ENCODE data around the gene CD180.
A peak's percentile ranks its signal among the peaks of the same experiment; 100 is the strongest.

The CD180 gene

DNA sequence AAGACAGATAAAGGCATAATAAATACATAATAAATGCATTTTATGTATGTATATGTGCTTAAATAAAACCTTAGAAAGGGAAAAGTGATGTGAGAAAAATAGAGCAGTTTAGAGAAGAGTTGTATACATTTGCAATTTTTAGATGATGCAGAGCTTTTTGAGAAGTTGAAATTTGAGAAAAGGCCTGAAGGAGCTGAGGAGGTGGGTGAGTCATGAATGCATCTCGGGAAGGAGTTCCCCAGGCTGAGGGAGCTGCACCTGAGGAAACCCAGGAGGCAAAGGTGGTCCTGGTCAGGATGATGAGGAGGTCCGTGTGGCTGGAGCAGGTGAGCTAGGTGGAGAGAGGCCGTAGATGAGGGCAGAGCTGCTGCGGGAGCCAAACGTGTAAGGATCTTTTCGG, 17.4 kb upstream of the CD180 start:
- DNase-seq (ENCODE audit: low read depth in 1 of 2, low spot score in 1 of 2) = no peak

DNA sequence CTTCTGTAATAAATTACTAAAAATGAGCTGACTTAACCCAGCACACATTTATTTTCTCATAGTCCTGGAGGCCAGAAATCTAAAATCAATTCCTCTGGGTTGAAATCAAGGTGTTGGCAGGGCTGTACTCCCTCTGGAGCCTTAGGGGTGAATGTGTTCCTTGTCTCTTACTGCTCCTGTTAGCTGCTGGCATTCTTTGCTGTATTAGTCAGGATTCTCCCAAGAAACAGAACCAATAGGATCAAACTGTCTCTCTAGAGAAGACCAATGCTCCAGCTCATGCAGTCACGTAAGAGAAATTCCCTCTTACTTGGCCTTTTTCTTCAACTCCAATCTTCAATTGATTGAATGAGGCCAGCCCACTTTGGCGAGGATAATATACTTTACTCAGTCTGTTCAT, 15.3 kb upstream of the CD180 start:
- no peak for DNase-seq (ENCODE audit: low read depth in 1 of 2, low spot score in 1 of 2)

- peak in 1 of 2 donors; percentile 37 for DNase-seq (ENCODE audit: low read depth in 1 of 2, low spot score in 1 of 2)
Measured at GRCh38 chr5:67209141-67209771, 12.7 kb upstream of the CD180 start.

GRCh38 chr5:67208403-67208802, 11.8 kb upstream of the CD180 start:
- DNase-seq (ENCODE audit: low read depth in 1 of 2, low spot score in 1 of 2) = no peak

DNA sequence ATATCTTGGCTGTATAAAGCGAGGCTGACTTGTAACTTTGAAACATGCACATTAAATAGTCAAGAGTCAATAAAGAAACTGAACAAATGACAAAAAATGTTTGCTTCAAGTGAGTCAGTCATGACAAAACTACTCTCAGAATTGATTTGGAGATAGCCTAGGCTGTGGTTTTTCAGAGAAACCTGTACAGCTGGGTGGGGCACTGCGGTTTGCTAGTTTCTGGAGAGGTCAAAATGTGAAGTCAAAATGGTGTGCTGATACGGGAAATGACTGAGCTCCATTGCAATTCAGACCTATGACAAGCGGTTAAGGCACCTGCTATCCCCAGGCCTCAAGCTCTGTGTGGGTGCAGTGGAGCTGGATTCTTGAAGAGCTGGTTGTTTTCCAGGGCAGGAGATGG, 10.3 kb upstream of the CD180 start:
- DNase-seq (ENCODE audit: low read depth in 1 of 2, low spot score in 1 of 2) = peak; percentile 58 to 68

GRCh38 chr5:67206461-67206860, 9.9 kb upstream of the CD180 start:
- no peak for DNase-seq (ENCODE audit: low read depth in 1 of 2, low spot score in 1 of 2)

- DNase-seq (ENCODE audit: low read depth in 1 of 2, low spot score in 1 of 2) = no peak
Measured at GRCh38 chr5:67205981-67206380, 9.4 kb upstream of the CD180 start.

DNA sequence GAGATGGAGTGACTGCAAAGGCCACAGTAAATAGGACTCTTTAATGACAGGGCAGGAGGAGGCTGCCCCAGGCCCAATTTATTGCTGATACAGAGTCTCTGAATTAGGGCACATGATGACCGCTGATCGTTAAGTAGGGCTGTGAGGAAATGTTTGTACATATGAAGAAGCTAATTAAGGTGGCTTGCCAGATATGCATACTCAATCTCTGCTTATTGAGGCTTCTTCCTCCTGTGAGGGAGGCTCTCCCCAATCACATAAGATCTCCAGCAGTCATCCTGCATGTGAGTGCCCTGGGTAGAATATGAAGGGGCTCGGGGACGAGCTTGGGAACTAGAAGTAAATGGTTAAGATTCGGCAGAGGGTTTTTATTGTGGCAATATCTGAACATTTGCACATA, 8.2 kb upstream of the CD180 start:
- no peak for DNase-seq (ENCODE audit: low read depth in 1 of 2, low spot score in 1 of 2)

- DNase-seq (ENCODE audit: low read depth in 1 of 2, low spot score in 1 of 2) = no peak
Measured at GRCh38 chr5:67203701-67204074, 7.1 kb upstream of the CD180 start.

DNA sequence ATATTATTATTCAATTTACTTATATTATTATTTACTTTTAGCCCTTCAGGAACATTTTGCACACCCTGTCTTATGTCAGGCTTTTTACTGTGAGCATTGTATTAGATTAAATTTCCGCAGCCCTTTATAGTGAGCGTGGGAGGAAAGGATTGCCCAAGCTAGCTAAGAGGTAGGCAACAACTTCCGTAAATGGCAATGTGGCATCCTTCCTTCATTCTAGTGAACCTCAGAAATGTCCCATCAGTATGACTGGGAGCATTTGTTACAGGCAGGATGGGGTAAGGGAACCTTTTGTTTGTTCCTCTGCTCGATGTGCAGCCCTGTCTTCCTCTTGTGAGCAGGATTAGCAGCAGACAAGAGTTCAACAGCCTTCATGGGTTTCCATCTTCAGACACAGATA, 6.2 kb upstream of the CD180 start:
- DNase-seq (ENCODE audit: low read depth in 1 of 2, low spot score in 1 of 2) = no peak

DNA sequence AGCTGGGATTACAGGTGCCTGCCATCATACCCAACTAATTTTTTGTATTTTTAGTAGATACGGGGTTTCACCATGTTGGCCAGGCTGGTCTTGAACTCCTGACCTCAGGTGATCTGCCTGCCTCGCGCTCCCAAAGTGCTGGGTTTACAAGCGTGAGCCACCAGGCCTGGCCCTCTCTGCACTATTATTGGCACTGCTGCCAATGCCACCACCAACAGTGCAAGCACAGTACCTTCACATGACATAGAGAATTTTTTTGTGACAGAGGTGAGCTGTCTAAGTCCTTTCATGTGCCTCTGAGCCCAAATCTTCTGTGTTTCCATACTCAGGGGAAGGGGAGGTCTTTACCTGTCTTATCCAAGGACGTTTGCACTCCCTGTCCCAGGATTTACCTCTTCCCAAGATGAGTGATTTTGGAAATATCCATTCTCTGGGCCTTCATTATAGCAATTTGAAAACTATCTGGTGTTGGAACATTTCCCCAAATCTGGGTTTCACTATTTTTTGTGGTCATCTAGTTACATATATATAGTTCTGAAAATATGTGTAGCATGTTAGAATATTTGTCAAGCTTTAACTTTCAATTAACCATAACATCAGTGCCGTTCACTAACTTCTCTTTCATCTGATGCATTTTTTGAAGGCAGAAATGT, 5.4 kb upstream of the CD180 start:
- DNase-seq (ENCODE audit: low read depth in 1 of 2, low spot score in 1 of 2) = no peak

- no peak for DNase-seq (ENCODE audit: low read depth in 1 of 2, low spot score in 1 of 2)
Measured at GRCh38 chr5:67200809-67201562, 4.4 kb upstream of the CD180 start.

- no peak for DNase-seq (ENCODE audit: low read depth in 1 of 2, low spot score in 1 of 2)
Measured at GRCh38 chr5:67199859-67200258, 3.3 kb upstream of the CD180 start.

GRCh38 chr5:67198917-67199316, 2.3 kb upstream of the CD180 start:
- no peak for DNase-seq (ENCODE audit: low read depth in 1 of 2, low spot score in 1 of 2)

DNA sequence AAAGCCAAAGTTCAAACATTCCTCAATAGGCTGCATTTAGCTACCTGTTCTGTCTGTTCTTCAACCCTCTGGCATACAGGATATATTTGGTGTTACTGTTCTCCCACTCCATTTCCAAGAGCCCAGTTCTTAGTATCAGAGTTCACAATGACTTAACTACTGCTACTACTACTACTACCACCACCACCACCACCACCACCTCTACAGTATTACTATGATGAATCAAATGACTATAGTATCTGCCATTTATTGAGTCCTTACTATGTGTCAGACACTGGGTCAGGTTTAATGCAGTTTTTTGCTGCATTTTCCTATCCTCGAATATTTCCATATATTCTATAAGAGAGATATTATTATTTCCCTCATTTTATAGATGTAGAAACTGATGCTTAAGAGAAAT, 937 bp upstream of the CD180 start:
- DNase-seq (ENCODE audit: low read depth in 1 of 2, low spot score in 1 of 2) = no peak

GRCh38 chr5:67195406-67196275, 958 bp downstream of the CD180 start:
- DNase-seq (ENCODE audit: low read depth in 1 of 2, low spot score in 1 of 2) = no peak

DNA sequence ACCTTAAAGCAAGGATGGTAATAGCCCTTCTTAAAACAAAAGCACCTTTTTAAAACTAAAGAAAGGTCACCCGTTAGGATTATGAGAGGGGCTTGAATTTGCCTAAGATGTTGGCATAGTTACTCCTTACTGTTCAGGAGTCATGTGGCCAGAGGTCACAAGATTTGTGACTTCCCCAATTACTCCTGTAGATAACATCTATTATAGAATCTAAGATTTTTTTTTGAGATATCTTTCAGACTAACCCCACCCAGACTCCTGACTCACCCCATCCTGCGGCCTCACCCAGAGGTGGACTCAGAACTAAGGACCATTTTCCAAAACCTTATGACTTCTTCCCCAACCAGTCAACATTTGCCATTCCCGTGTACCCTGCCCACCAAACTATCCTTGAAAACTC, 2.4 kb downstream of the CD180 start:
- no peak for DNase-seq (ENCODE audit: low read depth in 1 of 2, low spot score in 1 of 2)

DNA sequence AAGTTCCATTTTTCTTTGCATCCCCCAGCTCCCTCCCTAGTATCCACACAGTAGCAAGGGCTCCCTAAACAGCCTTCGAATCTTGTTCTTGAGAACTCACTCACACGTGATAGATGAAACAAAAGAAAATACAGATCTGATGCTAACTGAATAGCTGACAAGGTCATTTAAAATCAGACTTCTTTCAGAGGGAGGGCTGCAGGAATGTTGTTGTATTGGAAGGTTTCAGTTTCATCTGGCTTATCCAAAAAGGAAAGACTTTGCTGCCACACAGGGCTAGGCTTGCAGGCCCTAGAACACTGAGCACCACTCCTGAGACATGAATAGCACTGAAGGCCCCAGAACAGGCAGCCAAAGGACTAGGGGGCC, 3.2 kb downstream of the CD180 start:
- no peak for DNase-seq (ENCODE audit: low read depth in 1 of 2, low spot score in 1 of 2)

DNA sequence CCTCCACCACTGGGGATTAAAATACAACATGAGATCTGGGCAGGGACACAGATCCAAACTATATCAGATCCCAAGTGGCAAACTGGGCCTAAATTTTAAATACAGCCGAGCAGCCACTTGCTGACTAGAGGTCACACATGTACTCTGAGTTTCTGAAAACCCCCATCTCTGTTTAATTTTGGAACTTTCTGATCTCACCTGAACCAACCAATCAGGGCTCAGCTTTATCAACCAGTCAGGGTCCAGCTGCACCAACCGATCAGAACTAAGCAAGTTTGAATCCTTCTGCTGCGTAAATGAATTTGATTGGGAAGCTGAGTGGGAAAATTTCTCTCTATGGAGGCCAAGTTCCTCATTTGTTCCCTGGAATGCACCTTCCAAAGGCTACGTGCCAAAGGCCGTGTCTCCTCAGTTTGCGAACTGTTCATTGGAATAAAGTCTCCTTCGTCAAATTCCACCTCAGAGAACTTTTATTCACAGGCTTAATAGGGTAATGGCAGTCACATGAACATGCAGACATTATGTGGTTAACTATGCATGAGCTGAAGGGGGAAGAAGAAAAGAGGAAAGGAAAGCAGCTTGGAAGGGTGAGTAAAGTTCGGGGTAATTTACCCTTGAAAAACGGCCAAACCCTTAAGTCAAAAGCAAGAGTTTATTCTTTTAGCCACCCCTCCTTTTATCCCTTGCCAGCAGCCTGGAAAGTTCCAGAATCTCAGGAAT, 3.7 kb downstream of the CD180 start:
- DNase-seq (ENCODE audit: low read depth in 1 of 2, low spot score in 1 of 2) = no peak

DNA sequence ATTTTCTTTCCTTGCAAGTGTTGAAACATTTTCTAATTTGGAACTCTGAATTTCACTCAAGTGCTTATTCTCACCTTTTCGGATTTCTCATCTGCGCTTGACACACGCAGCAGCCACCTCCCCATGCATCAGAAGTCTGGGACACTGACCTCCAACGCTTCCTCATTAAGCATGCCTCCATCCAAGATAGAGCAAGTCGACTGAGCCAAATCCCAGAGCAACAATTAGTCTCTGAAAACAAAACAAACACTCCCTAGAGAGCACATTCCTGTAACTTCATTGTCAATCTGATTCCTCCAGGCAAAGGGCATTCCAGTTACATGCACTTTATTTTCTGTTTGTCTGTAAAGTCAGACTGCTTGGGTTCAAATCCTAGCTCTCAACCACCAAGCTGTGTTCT, 5.7 kb downstream of the CD180 start:
- DNase-seq (ENCODE audit: low read depth in 1 of 2, low spot score in 1 of 2) = no peak

DNA sequence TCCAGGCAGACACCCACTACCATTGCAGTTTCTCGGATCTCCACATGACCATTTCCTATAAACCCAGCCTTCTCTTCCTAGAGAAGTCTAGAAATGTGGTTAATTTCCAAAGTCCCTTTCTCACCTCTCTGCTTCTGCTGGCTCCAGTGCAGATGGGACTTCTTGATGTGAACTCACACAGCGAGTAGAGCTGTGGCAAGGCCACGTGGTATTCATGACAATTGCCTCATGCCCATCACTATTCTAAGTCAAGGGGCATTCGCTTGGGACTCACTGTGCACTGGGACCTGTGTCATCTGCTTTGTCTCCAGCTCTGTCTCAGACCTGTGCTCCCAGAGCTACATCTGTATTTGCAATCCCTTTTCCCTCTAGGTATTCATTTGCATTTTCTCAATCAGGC, 6.2 kb downstream of the CD180 start:
- no peak for DNase-seq (ENCODE audit: low read depth in 1 of 2, low spot score in 1 of 2)
